H1 (cell line): Measurements from ENCODE around the gene CYBB.

ENCODE experiments used
- POLR2A ChIP-seq, 2 experiments: IDR thresholded peaks; 1 replicate in 1 of 2; 2 replicates in 1 of 2; pipeline ENCODE4 v1.6.1; 2011; ENCODE audit warnings: low read depth in 2 of 2, low read length in 2 of 2, mild to moderate bottlenecking in 2 of 2; ENCODE audit errors: control extremely low read depth in 1 of 2
- SP4 ChIP-seq: IDR thresholded peaks from 2 replicates; pipeline ENCODE4 v1.6.1; 2012; ENCODE audit warnings: low read length, inconsistent platforms

DNA sequence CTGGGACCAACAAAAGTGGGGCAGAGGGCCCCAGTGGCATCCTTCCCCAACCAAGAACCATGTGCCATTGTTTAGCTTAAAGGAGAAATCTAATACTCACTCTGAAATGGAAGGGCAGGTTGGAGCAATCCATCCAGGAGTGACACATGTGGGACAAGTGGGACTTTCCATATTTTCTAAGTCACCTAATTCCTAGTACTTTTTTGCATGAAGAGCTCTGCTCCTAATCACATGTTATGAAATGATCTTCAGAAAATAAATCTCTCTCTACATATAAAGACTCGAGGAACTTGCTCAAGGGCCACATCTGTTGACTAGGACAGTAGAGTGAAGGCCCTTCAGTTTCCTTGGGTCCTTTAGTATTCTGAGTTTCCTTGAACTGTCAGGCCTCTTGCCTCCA is 2.5 kb downstream of the CYBB start:
- TF ChIP-seq SP4 (no peak), POLR2A (IDR thresholded peaks at IDR 0.05; ENCODE audit: control extremely low read depth in 1 of 2, low read depth in 2 of 2, low read length in 2 of 2) (no peak)
